ENCODE measurements around the gene THAP5.

Gene THAP5

GRCh38 chr7:108528183-108528712 lies 41.3 kb downstream of the THAP5 start:
- DNase-seq, result no peak

GRCh38 chr7:108526768-108527017 lies 42.8 kb downstream of the THAP5 start:
- no peak for DNase-seq

- DNase-seq, result peak; percentile 100
Measured at GRCh38 chr7:108525985-108526767, 43.3 kb downstream of the THAP5 start, which contains the start of gene PNPLA8. Gene PNPLA8, minus strand, starts transcription at chr7:108526135. Its CDS starts 10,644 bp downstream, at chr7:108515491.

GRCh38 chr7:108525327-108525984 lies 44.0 kb downstream of the THAP5 start:
- DNase-seq, result no peak

GRCh38 chr7:108522780-108523179 lies 46.7 kb downstream of the THAP5 start:
- DNase-seq, result no peak

GRCh38 chr7:108517951-108518350 lies 51.6 kb downstream of the THAP5 start:
- no peak for DNase-seq

GRCh38 chr7:108515630-108516029 lies 53.9 kb downstream of the THAP5 start:
- no peak for DNase-seq

GRCh38 chr7:108515013-108515412 lies 54.5 kb downstream of the THAP5 start:
- no peak for DNase-seq

Measured in CD4-positive, alpha-beta T cell treated with Interleukin-12 subunit alpha and Interleukin-12 subunit beta, for 1 hour (primary cell).